C1 segment of cervical spinal cord (tissue), 14 donors: Measurements from ENCODE around the gene MKX.

ENCODE experiments used
- DNase-seq, 14 donors: peaks; one replicate each; lab custom pipeline; 2025; lab: John Stamatoyannopoulos, UW

The MKX gene

GRCh38 chr10:27654284-27654683 lies 91.3 kb downstream of the MKX start:
- DNase-seq: no peak

GRCh38 chr10:27646604-27647175 lies 98.9 kb downstream of the MKX start:
- DNase-seq: no peak

GRCh38 chr10:27646194-27646593 lies 99.4 kb downstream of the MKX start:
- DNase-seq: no peak

GRCh38 chr10:27644307-27644939 lies 101.2 kb downstream of the MKX start:
- no peak for DNase-seq

GRCh38 chr10:27643301-27643700 lies 102.3 kb downstream of the MKX start:
- DNase-seq: no peak

- DNase-seq: no peak
Measured at GRCh38 chr10:27642023-27642589, 103.5 kb downstream of the MKX start.

- DNase-seq: no peak
Measured at GRCh38 chr10:27638071-27638750, 107.4 kb downstream of the MKX start.

GRCh38 chr10:27637601-27638000 lies 108.0 kb downstream of the MKX start:
- no peak for DNase-seq

- no peak for DNase-seq
Measured at GRCh38 chr10:27636816-27637215, 108.8 kb downstream of the MKX start.

- no peak for DNase-seq
Measured at GRCh38 chr10:27635699-27636270, 109.8 kb downstream of the MKX start.

- no peak for DNase-seq
Measured at GRCh38 chr10:27635290-27635689, 110.3 kb downstream of the MKX start.

GRCh38 chr10:27628621-27629020 lies 117.0 kb downstream of the MKX start:
- no peak for DNase-seq

- no peak for DNase-seq
Measured at GRCh38 chr10:27626890-27627289, 118.7 kb downstream of the MKX start.

GRCh38 chr10:27625452-27626211 lies 120.0 kb downstream of the MKX start:
- DNase-seq: no peak

- no peak for DNase-seq
Measured at GRCh38 chr10:27624941-27625340, 120.7 kb downstream of the MKX start.
